Measurements from ENCODE around the gene BST2.
A peak's percentile ranks its signal among the peaks of the same experiment; 100 is the strongest.

Gene BST2

DNA sequence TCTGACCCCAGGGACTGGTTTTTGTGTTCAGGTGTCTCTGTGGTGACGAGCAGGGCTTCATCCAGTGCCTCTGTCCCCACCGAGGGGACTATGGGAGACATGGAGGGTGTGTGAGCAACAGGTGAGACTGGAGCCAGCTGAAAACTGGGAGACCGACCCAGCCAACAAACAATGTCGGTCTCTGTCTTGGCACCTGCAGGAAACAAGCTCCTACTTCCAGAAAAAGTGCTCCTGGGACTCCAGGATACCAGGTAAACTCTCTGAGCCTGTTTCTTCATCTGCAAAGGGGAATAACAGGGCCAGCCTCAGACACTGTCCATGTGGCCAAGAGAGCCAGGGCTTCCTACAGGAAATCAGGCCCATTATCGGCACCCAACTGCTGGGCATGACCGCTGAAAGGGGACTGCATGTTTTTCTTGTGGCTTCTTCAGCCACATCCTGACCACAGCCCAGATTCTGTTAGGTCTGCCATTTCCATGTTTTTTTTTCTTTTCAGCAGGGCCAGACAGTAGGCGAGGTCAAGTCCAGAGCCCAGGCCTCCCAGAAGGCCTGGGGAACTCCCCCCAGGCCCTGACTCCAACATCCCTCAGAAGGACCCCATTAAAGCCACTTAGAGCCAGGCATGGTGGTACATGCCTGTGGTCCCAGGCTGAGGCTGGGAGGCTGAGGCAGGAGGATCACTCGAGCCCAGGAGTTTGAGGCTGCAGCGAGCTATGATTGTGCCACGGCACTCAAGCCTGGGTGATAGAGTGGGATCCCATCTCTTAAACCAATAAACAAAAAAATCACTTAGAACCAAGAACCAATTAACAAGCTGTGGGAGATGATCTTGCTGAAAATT, 836 bp upstream of the BST2 start:
- TF ChIP-seq, protein P1, sequence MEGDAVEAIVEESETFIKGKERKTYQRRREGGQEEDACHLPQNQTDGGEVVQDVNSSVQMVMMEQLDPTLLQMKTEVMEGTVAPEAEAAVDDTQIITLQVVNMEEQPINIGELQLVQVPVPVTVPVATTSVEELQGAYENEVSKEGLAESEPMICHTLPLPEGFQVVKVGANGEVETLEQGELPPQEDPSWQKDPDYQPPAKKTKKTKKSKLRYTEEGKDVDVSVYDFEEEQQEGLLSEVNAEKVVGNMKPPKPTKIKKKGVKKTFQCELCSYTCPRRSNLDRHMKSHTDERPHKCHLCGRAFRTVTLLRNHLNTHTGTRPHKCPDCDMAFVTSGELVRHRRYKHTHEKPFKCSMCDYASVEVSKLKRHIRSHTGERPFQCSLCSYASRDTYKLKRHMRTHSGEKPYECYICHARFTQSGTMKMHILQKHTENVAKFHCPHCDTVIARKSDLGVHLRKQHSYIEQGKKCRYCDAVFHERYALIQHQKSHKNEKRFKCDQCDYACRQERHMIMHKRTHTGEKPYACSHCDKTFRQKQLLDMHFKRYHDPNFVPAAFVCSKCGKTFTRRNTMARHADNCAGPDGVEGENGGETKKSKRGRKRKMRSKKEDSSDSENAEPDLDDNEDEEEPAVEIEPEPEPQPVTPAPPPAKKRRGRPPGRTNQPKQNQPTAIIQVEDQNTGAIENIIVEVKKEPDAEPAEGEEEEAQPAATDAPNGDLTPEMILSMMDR (conservative IDR thresholded peaks at IDR 0.05; ENCODE audit: low read depth, low read length) = no peak
- no peak overlapping the region for H3K4me3 ChIP-seq (ENCODE audit: low read depth, low read length)
- peak; percentile 45 for DNase-seq (ENCODE audit: low read depth)

DNA sequence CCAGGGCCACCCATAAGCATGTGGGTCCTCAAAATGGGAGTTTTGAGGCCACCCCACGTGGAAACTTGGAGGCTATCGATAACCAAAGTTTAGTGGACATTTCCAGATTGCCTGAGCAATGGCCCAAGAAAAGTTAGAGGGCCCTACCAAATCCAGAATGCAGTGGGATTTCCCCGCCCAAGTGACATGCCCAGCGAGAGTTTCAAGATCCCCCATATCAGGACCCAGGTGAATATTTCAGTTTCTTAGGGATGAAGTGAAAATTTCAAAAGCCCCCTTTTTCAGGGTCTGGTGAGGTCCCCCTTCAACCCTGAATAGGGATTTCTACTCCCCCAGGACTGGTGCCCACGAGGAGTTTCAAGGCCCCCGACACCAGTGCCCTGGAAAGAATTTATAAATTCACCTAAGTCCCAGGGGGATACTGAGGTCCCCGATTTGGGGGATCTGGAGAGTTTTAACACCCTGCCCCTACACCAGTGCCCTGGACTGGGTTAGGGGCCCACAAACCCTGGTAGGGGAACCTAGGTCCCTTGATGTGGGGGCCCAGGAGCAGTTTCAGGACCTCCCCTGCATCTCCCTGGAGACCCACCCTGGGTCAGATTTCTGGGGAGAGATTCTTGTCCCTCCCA, 695 bp downstream of the BST2 start:
- DNase-seq (ENCODE audit: low read depth) = no peak

DNA sequence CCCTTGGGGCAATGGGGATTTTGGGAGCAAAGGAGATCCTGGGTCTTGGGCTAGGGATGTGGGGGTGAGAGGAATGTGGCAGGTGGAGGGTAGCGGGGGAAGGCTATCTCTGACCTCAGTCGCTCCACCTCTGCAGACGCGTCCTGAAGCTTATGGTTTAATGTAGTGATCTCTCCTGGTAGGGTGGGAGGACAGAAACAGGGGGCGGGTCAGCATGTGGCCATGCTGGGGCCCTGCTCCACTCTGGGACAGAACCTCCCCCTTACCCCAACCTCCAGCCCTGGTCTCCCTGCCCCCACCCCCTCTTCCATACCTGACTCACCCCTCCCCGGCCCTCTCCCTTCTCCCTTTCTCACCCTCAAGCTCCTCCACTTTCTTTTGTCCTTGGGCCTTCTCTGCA, 1.4 kb downstream of the BST2 start:
- H3K4me3 ChIP-seq (ENCODE audit: low read depth, low read length) = no peak overlapping the region
- no peak for DNase-seq (ENCODE audit: low read depth)
- TF ChIP-seq, protein P1 (conservative IDR thresholded peaks at IDR 0.05; ENCODE audit: low read depth, low read length) = no peak

More for the DNA sequence above, 695 bp downstream of the BST2 start:
- H3K4me3 ChIP-seq (ENCODE audit: low read depth, low read length) = no peak overlapping the region
- TF ChIP-seq, protein P1 (conservative IDR thresholded peaks at IDR 0.05; ENCODE audit: low read depth, low read length) = no peak

DNA sequence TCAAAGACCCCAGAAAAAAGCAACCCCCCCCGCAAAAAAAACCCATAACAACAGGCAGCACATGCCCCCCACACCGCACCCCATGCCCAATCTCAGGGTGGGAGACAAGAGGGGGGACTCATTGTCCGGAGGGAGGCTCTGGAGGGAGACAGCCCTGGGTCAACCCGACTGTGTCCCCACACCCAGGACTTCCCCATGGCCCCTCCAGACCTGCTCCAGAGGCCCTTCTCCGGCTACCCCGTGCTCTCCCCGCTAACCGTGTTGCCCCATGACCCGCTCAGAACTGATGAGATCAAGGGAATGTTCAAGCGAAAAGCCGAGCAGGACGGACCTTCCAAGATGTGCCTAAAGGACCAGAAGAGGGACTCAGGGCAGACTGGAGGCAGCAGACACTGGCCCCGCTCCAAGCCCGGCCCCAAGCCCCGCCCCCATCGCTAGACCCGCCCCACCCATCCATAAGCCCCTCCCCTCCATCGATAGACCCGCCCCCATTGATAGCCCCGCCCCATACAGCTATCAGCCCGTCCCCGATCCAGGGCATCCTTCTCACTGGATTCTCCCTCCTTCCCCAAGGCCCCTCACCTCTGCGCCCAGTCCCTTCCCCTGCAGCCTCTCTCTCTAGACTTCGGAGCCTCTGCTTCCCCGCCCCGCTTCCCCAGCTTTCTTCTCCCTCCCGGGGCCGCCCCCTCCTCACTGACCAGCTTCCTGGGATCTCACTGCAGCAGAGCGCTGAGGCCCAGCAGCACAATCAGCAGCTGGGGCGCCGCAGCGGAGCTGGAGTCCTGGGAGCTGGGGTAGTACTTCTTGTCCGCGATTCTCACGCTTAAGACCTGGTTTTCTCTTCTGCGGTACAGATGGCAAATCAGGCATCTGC, 2.2 kb downstream of the BST2 start:
- DNase-seq (ENCODE audit: low read depth) = peak; percentile 46
- H3K4me3 ChIP-seq (ENCODE audit: low read depth, low read length) = peak overlapping the region; percentile 28
- TF ChIP-seq, protein P1 (conservative IDR thresholded peaks at IDR 0.05; ENCODE audit: low read depth, low read length) = no peak

DNA sequence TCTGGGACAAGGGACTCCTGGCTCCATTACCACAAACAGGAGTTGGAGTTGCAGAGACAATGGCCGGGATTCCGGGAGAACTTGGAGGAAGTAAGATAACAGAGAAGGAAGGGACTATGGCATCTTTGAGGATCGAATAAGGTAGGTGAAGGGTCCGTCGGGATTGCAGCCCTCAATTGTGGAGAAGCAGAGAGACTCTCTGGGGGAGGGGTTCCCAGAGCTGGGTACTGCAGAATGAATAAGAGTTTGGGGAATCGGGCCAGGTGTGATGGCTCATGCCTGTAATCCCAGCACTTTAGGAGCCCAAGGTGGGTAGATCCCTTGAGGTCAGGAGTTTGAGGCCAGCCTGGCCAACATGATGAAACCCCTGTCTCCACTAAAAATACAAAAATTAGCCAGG, 3.8 kb downstream of the BST2 start:
- DNase-seq (ENCODE audit: low read depth) = no peak
- TF ChIP-seq, protein P1 (conservative IDR thresholded peaks at IDR 0.05; ENCODE audit: low read depth, low read length) = no peak
- H3K4me3 ChIP-seq (ENCODE audit: low read depth, low read length) = no peak overlapping the region

DNA sequence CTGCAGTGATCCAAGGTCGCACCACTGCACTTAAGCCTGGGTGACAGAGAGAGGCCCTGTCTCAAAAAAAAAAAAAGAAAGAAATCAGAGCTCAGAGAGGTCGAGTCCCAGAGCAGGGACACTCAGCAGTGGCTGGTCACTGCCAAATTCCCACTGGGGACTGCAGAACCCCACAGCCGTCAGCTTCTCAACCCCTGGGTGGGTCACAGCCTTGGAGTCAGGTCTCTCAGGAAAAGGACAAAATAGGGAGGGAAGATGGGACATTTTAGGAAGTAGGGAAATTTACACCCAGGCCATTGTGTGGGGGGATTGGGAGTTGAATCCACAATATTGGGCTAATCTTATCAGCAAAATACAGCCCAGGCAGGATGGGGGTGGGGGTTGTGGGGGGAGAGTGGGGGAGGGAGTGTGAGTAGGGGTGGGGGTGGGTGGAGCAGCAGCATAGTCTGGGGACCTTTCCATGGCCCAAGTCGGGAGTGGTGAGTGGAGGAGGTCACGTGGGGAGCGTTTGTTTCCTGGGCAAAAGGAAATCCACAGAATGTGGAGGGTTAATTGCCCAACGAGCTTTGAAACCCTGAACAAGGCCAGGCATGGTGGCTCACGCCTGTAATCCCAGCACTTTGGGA, 6.4 kb downstream of the BST2 start:
- TF ChIP-seq, protein P1 (conservative IDR thresholded peaks at IDR 0.05; ENCODE audit: low read depth, low read length) = no peak
- no peak overlapping the region for H3K4me3 ChIP-seq (ENCODE audit: low read depth, low read length)
- DNase-seq (ENCODE audit: low read depth) = no peak

All from choroid plexus epithelial cell (primary cell).